DOHH2 (cell line): Measurements from ENCODE around the gene TRMU.

ENCODE experiments used
- H3F3A ChIP-seq: fragments of 200-600 bp; sonication (generic), shearing (Covaris generic); 2 replicates; pipeline ENCODE4 v1.6.0; 2016; ENCODE audit warnings: antibody characterized with exemption, mild to moderate bottlenecking; ENCODE audit not compliant: control insufficient read depth, insufficient read depth
- H3K27ac ChIP-seq: fragments of 200-600 bp; sonication (generic); 2 replicates; pipeline ENCODE4 v1.5.1; 2014; ENCODE audit warnings: low read depth, mild to moderate bottlenecking, low read length, moderate library complexity
- H3K27me3 ChIP-seq: fragments of 200-600 bp; sonication (generic); 2 replicates; pipeline ENCODE4 v1.6.1; 2014; ENCODE audit warnings: mild to moderate bottlenecking, low read length, mixed read lengths; ENCODE audit not compliant: control insufficient read depth
- H3K36me3 ChIP-seq: fragments of 200-600 bp; sonication (generic); 2 replicates; pipeline ENCODE4 v1.6.1; 2014; ENCODE audit warnings: mild to moderate bottlenecking, low read length, moderate library complexity, mixed read lengths; ENCODE audit not compliant: control insufficient read depth
- H3K4me1 ChIP-seq: fragments of 200-600 bp; sonication (generic); 2 replicates; pipeline ENCODE4 v1.6.1; 2014; ENCODE audit warnings: mild to moderate bottlenecking, low read length, mixed read lengths; ENCODE audit not compliant: control insufficient read depth
- H3K4me2 ChIP-seq: fragments of 200-600 bp; sonication (generic); 2 replicates; pipeline ENCODE4 v1.6.0; 2014; ENCODE audit warnings: mild to moderate bottlenecking, low read length, moderate library complexity
- H3K4me3 ChIP-seq: fragments of 200-600 bp; sonication (generic); 2 replicates; pipeline ENCODE4 v1.5.1; 2014; ENCODE audit warnings: mild to moderate bottlenecking, low read length, mixed read lengths
- H3K79me2 ChIP-seq: fragments of 200-600 bp; sonication (generic); 2 replicates; pipeline ENCODE4 v1.6.1; 2014; ENCODE audit warnings: mild to moderate bottlenecking, low read length, mixed read lengths; ENCODE audit not compliant: control insufficient read depth
- H3K9me2 ChIP-seq: fragments of 200-600 bp; sonication (generic); replicated peaks from 2 replicates; pipeline ENCODE4 v1.6.1; 2014; ENCODE audit warnings: mild to moderate bottlenecking, low read length, mixed read lengths; ENCODE audit not compliant: control insufficient read depth
- H3K9me3 ChIP-seq: fragments of 200-600 bp; sonication (generic); 2 replicates; pipeline ENCODE4 v1.6.1; 2014; ENCODE audit warnings: antibody characterized with exemption, low read length, mixed read lengths; ENCODE audit not compliant: control insufficient read depth, insufficient read depth
- H4K20me1 ChIP-seq: fragments of 200-600 bp; sonication (generic); 2 replicates; pipeline ENCODE4 v1.6.0; 2014; ENCODE audit warnings: low read depth, mild to moderate bottlenecking, antibody characterized with exemption, low read length, moderate library complexity; ENCODE audit not compliant: control insufficient read depth, insufficient read depth
- EZH2phosphoT487 ChIP-seq: fragments of 200-600 bp; sonication (generic); IDR thresholded peaks from 2 replicates; pipeline ENCODE4 v1.6.1; 2017; ENCODE audit warnings: borderline replicate concordance, mild to moderate bottlenecking, antibody characterized with exemption, low read length, moderate library complexity, mixed read lengths
- TF ChIP-seq, protein P1 (sequence below): fragments of 200-600 bp; sonication (generic); IDR thresholded peaks from one replicate; pipeline ENCODE4 v1.5.1; 2014; ENCODE audit warnings: antibody characterized with exemption, mild to moderate bottlenecking, low read depth, low read length; ENCODE audit not compliant: poor library complexity, severe bottlenecking

TRMU gene

GRCh38 chr22:46362203-46362933 is 26.9 kb downstream of the TRMU start:
- Histone ChIP-seq H3F3A (peaks cover 12% of the 10 kb centered on the region; the same call in 1 of the 2 replicates), H3K27ac (no peak overlapping the region), H4K20me1 (no peaks in the 10 kb centered on the region), H3K36me3 (peaks cover under 1% of the 10 kb centered on the region; the same call in 1 of the 2 replicates), H3K79me2 (no peaks in the 10 kb centered on the region), H3K9me3 (no peaks in the 10 kb centered on the region), H3K9me2 (no peaks in the 10 kb centered on the region), H3K4me3 (no peak overlapping the region), H3K27me3 (no peaks in the 10 kb centered on the region), H3K4me1 (no peaks in the 10 kb centered on the region), H3K4me2 (no peak overlapping the region)
- TF ChIP-seq, protein P1, sequence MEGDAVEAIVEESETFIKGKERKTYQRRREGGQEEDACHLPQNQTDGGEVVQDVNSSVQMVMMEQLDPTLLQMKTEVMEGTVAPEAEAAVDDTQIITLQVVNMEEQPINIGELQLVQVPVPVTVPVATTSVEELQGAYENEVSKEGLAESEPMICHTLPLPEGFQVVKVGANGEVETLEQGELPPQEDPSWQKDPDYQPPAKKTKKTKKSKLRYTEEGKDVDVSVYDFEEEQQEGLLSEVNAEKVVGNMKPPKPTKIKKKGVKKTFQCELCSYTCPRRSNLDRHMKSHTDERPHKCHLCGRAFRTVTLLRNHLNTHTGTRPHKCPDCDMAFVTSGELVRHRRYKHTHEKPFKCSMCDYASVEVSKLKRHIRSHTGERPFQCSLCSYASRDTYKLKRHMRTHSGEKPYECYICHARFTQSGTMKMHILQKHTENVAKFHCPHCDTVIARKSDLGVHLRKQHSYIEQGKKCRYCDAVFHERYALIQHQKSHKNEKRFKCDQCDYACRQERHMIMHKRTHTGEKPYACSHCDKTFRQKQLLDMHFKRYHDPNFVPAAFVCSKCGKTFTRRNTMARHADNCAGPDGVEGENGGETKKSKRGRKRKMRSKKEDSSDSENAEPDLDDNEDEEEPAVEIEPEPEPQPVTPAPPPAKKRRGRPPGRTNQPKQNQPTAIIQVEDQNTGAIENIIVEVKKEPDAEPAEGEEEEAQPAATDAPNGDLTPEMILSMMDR = no peak
- TF ChIP-seq EZH2phosphoT487 = no peak

DNA sequence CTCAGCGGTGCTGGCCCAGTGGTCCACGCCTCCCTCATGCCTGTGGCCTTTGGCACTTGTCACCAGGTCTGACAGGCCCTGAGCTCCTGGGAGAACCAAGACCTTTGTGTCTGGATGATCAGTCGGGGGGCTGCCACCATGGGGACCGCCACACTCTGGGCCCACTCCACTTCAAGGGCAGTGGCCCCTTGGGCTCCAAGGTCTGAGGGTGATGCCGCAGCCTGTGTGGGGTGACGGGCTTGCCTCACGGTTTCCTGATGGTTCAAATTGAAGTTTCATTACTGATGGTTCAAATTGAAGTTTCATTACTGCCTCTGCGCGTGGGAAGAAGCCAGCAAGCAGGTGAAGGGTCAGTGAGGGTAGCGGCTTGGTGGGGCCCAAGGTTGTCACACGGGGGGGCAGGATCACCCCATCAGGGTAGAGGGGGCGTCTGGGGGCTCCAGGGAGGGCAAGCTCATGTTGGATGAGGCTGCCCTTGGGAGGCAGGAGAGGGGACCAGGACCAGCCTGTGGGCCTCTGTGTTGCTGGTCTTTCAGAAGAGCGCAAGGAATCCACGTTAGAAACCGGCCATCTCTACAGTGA is 27.5 kb downstream of the TRMU start:
- peaks cover 12% of the 10 kb centered on the region; the same call in 1 of the 2 replicates for H3F3A ChIP-seq
- no peak overlapping the region for H3K4me2 ChIP-seq
- H3K9me3 ChIP-seq = no peaks in the 10 kb centered on the region
- no peaks in the 10 kb centered on the region for H4K20me1 ChIP-seq
- no peaks in the 10 kb centered on the region for H3K79me2 ChIP-seq
- no peak overlapping the region for H3K27ac ChIP-seq
- no peak overlapping the region for H3K4me3 ChIP-seq
- H3K36me3 ChIP-seq = no peaks in the 10 kb centered on the region
- no peak for TF ChIP-seq EZH2phosphoT487
- TF ChIP-seq, protein P1 = no peak
- H3K9me2 ChIP-seq = no peaks in the 10 kb centered on the region
- H3K27me3 ChIP-seq = no peaks in the 10 kb centered on the region
- H3K4me1 ChIP-seq = no peaks in the 10 kb centered on the region

GRCh38 chr22:46363611-46364321 is 28.3 kb downstream of the TRMU start:
- Histone ChIP-seq H3K27ac (no peak overlapping the region), H3K4me1 (no peaks in the 10 kb centered on the region), H3K27me3 (no peaks in the 10 kb centered on the region), H3K9me3 (no peaks in the 10 kb centered on the region), H3K36me3 (no peaks in the 10 kb centered on the region), H3K4me3 (no peak overlapping the region), H3K4me2 (no peak overlapping the region), H4K20me1 (no peaks in the 10 kb centered on the region), H3K79me2 (no peaks in the 10 kb centered on the region), H3K9me2 (no peaks in the 10 kb centered on the region), H3F3A (peaks cover 12% of the 10 kb centered on the region; the same call in 1 of the 2 replicates)
- TF ChIP-seq, protein P1 = no peak
- no peak for TF ChIP-seq EZH2phosphoT487
